GM12873 (cell line): ENCODE data around the gene DHRS13.

Experiments
- TF ChIP-seq, protein P1 (sequence below): IDR thresholded peaks from 2 replicates; pipeline ENCODE4 v1.5.1; 2012; ENCODE audit warnings: low read depth, mild to moderate bottlenecking, moderate library complexity, low read length, control low read depth; ENCODE audit not compliant: insufficient read depth; ENCODE audit errors: missing control alignments

DHRS13 gene

DNA sequence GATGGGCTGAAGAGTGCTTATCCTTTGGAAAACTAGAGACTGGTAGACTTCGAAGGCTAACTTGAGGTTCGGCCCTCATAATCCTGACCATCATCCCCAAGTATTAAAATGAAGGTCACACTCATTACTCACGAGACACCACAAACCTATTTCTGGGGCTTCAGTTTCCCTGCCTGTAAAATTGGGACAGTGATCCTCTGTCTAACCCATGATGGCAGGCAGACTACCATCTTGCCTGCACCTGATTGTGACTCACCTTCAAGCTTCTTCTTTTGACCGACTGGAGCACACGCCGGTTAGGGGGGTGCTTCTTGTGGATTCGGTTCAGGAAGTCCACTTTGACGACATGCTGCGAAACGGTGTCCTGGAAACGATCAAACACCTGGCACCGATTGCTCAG lies 14.2 kb upstream of the DHRS13 start:
- TF ChIP-seq, protein P1, sequence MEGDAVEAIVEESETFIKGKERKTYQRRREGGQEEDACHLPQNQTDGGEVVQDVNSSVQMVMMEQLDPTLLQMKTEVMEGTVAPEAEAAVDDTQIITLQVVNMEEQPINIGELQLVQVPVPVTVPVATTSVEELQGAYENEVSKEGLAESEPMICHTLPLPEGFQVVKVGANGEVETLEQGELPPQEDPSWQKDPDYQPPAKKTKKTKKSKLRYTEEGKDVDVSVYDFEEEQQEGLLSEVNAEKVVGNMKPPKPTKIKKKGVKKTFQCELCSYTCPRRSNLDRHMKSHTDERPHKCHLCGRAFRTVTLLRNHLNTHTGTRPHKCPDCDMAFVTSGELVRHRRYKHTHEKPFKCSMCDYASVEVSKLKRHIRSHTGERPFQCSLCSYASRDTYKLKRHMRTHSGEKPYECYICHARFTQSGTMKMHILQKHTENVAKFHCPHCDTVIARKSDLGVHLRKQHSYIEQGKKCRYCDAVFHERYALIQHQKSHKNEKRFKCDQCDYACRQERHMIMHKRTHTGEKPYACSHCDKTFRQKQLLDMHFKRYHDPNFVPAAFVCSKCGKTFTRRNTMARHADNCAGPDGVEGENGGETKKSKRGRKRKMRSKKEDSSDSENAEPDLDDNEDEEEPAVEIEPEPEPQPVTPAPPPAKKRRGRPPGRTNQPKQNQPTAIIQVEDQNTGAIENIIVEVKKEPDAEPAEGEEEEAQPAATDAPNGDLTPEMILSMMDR, result no peak

DNA sequence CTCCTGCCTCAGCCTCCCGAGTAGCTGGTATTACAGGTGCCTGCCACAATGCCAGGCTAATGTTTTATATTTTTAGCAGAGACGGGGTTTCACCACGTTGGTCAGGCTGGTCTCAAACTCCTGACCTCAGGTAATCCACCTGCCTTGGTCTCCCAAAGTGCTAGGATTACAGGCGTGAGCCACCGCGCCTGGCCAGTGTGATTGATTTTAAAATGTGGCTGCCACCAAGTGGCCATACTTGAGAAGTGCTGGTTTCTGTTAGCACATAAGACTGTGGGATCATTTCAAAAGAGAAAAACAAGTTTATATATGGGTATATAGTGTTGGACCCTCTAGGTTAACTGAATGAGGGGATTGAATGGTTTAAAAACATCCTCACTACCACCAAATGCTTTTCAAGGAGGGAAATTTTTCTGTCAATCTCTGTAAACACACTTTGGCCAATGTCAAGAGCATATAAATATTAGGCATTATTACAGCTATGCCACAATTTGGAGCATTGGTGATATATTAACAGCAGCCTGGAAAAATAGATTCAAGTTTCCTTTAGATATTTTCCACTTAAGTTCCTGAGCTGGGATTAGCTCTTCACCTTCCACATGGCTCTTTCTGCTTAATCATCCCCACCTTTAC lies 13.5 kb upstream of the DHRS13 start:
- TF ChIP-seq, protein P1, result peak; percentile 64

DNA sequence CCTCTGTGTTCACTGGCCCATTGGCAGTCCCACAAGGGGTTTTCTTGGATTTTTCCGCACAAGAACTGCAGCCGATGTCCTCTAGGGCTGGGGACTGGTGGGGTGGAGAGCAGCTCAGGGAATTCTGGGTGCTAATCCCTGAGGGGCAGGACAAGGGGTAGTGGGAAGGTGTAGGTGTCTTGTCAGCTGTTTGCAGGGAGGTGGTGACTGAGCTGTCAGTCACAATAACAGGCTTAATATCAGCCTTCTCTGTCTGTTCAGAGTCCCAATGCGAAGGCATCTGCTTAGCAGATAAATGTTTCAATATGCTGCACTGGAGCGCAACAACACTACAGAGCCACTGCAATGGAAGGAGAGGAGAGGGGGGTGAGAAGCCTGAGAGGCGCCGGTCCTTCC lies 10.1 kb upstream of the DHRS13 start:
- TF ChIP-seq, protein P1, result no peak

DNA sequence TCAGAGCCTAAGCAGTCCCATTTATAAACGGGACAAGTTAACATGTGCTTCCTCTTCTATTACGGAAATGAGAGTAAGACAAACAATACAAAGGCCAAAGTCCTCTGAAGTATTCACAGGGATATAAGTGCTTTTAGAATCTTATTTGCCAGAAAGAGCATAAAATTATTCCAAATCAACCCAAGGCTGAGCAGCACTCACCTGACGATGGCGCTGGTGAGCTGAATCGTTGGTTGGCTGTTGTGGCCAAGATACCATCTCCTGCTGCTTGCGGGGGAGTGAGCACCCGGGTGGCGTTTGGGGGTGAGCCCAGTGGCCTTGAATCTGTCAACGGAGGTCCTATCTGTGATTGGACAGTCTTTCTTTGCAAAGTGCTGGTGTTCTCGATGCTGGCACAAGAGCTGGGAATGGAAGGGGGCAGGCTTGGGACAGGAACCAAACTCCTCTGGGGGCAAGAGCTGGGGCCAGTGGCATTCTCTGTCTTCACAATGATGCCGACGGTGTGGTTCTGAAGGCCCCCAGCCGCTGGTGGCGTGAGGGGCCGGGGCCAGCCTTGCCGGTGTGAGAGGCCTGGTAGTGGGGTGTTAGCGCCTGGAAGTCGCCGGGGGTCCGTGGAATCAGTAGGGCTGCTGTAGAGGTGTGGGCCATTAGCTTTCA lies 9.5 kb upstream of the DHRS13 start:
- TF ChIP-seq, protein P1, result peak; percentile 38

DNA sequence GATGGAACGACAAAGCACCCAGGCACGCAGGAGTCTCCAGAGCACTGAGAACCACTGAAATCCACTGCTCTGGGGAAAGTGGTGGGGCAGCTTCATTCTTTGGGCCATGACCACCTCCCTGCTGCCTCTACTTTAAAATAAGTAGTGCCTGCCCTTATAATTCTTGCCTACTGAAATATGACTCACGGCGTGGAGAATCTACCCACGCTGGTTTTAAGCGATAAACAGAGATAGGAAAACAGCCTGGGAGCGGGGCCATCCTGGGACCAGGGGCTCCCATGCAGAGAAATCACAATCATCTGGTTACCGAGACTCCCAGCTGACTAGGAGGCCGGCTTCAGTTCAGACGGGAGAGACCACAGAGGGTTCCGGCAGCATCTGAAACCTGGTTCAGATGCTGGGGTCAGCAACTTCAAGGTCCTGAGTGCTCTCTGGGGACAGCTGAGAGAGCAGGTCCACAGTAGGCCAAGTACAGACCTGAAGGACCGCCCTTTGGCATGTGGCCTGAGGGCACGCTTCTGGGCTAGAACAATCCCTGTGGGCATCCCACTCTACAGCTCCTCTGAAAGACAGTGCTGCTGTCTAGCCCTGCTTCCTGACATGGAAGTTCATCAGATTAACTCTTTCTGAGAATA lies 8.6 kb upstream of the DHRS13 start:
- TF ChIP-seq, protein P1, result no peak

DNA sequence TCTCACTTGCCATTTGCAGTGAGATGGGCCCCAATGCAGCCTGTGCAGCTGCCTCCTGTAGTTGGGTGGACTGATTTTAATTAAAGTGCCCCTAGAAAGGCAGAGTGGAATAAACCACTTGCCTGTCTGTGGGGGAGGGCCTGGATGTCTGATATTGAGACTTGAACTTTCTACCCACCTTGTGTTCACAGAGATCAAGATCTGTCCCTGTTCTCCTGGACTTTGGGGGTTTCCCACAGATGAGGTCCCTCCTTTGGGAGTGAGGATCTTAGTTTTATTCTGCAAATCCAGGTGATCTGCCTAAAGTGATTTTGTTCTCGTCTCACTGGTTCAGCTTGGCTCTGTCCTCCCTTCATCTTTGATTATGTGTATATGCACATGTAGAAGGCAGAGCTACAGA lies 7.7 kb upstream of the DHRS13 start:
- TF ChIP-seq, protein P1, result no peak

DNA sequence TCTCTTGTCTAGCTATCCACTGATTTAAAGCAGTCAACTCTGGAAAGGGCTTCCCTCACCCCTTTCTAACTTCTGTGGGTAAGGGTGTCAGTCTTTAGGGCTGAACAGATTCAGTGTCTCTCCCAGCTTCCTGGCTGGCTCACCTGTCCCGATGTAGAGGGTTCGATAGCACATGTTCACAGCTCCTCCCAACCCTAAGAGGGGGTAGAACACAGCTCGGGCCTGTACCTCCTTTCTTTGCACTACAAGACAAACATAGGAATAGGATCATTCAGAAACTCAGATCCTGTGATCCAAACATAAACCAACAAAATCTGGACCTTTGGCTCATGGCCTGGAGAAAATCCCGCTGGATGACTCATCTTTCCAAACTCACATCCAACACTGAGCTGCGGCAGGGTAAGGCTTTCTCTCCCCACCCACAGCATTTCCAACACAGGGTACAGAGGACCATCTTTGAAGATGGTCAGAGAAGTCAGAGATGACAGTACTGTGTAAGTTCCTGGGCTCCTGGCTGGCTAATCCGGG lies 5.8 kb upstream of the DHRS13 start:
- TF ChIP-seq, protein P1, result no peak
